Measurements from ENCODE around the gene PFKP.

The PFKP gene

DNA sequence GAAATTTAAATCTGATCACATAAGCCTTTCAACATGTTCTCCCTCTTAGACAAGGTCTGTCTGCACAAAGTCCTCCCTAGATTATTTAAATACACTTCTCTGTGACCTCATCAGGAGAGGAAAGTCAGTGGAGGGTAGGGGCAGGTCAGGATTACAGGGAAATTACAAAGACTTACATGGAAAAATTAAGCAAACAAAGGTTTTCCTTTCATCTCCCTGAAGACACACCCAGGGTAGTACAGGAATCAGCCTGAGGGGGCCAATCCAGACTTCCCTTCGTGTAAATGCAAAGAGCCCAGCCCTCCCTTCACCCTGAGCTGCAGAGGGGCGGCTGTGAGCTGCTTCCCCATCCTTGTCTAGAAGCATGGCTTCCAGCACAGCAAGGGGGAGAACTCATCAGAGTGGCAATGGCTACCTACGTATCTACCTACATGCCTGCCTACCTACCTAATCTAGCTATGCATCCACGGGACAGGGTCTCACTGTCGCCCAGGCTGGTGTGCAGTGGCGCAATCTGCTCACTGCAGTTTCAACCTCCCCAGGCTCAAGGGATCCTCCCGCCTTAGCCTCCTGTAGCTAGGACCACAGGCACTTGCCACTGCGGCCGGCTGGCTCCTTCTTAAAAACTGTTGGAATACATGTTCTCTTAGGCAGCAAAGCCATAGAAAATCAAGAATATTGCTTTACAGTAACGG is 72.0 kb downstream of the PFKP start:
- no peak overlapping the region for H3K27ac ChIP-seq (ENCODE audit: low read length)
- TF ChIP-seq, protein P1, sequence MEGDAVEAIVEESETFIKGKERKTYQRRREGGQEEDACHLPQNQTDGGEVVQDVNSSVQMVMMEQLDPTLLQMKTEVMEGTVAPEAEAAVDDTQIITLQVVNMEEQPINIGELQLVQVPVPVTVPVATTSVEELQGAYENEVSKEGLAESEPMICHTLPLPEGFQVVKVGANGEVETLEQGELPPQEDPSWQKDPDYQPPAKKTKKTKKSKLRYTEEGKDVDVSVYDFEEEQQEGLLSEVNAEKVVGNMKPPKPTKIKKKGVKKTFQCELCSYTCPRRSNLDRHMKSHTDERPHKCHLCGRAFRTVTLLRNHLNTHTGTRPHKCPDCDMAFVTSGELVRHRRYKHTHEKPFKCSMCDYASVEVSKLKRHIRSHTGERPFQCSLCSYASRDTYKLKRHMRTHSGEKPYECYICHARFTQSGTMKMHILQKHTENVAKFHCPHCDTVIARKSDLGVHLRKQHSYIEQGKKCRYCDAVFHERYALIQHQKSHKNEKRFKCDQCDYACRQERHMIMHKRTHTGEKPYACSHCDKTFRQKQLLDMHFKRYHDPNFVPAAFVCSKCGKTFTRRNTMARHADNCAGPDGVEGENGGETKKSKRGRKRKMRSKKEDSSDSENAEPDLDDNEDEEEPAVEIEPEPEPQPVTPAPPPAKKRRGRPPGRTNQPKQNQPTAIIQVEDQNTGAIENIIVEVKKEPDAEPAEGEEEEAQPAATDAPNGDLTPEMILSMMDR (IDR thresholded peaks at IDR 0.05; ENCODE audit: borderline replicate concordance, extremely low read depth, low read length, poor library complexity, severe bottlenecking): no peak
- no peak for TF ChIP-seq EZH2 (IDR thresholded peaks at IDR 0.05; ENCODE audit: borderline replicate concordance, low read depth, low read length, severe bottlenecking)
- no peak for DNase-seq
- no peaks in the 10 kb centered on the region for H3K27me3 ChIP-seq (ENCODE audit: insufficient read depth, low read length, poor library complexity)
- H3K79me2 ChIP-seq (ENCODE audit: insufficient read depth, low read length): no peaks in the 10 kb centered on the region
- no peak overlapping the region for H3K9ac ChIP-seq (ENCODE audit: low read depth, low read length)
- no peak overlapping the region for H3K4me2 ChIP-seq (ENCODE audit: insufficient read depth, low read length)
- peaks cover 96% of the 10 kb centered on the region for H3K36me3 ChIP-seq (ENCODE audit: insufficient read depth, low read length)
- no peaks in the 10 kb centered on the region for H3K4me1 ChIP-seq (ENCODE audit: insufficient read depth, low read length)
- H3K9me3 ChIP-seq (ENCODE audit: insufficient read depth, low read length, severe bottlenecking): no peaks in the 10 kb centered on the region
- H3K4me3 ChIP-seq (ENCODE audit: low read depth in 1 of 2, low read length in 2 of 2): no peak overlapping the region
- H2AFZ ChIP-seq (ENCODE audit: low read depth, low read length): no peak overlapping the region
- ATAC-seq (ENCODE audit: insufficient read depth, low read depth): peak; percentile 34; the same call in 1 of the 3 replicates
- peaks cover 13% of the 10 kb centered on the region; the same call in 1 of the 2 replicates for H4K20me1 ChIP-seq (ENCODE audit: insufficient read depth, low read length)

DNA sequence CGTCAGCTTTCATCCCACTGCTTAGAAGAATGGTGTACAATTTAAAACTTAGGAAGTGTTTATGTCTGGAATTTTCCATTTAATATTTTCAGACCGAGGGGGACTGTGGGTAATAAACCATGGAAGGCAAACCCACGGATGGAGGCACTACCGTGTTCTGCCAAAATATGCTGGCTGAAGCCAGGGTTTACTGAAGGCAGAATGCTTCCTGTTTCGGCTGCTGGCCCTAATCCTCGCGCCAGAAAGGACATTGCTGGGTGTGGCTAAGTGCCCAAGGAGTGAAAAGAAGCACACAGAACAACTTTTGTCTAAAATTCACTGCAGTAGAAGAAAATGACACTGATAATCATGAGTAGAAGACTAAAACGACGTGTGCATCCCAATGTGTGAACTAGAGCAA is 72.9 kb downstream of the PFKP start:
- DNase-seq (no peak), ATAC-seq (ENCODE audit: insufficient read depth, low read depth) (no peak)
- no peaks in the 10 kb centered on the region for H3K4me1 ChIP-seq (ENCODE audit: insufficient read depth, low read length)
- H2AFZ ChIP-seq (ENCODE audit: low read depth, low read length): no peak overlapping the region
- peaks cover 93% of the 10 kb centered on the region for H3K36me3 ChIP-seq (ENCODE audit: insufficient read depth, low read length)
- no peak overlapping the region for H3K4me3 ChIP-seq (ENCODE audit: low read depth in 1 of 2, low read length in 2 of 2)
- no peak for TF ChIP-seq EZH2 (IDR thresholded peaks at IDR 0.05; ENCODE audit: borderline replicate concordance, low read depth, low read length, severe bottlenecking)
- TF ChIP-seq, protein P1 (IDR thresholded peaks at IDR 0.05; ENCODE audit: borderline replicate concordance, extremely low read depth, low read length, poor library complexity, severe bottlenecking): no peak
- no peak overlapping the region for H3K27ac ChIP-seq (ENCODE audit: low read length)
- H3K4me2 ChIP-seq (ENCODE audit: insufficient read depth, low read length): no peak overlapping the region
- H3K9me3 ChIP-seq (ENCODE audit: insufficient read depth, low read length, severe bottlenecking): no peaks in the 10 kb centered on the region
- no peak overlapping the region for H3K9ac ChIP-seq (ENCODE audit: low read depth, low read length)
- no peaks in the 10 kb centered on the region for H3K79me2 ChIP-seq (ENCODE audit: insufficient read depth, low read length)
- H4K20me1 ChIP-seq (ENCODE audit: insufficient read depth, low read length): peaks cover 13% of the 10 kb centered on the region; the same call in 1 of the 2 replicates
- H3K27me3 ChIP-seq (ENCODE audit: insufficient read depth, low read length, poor library complexity): no peaks in the 10 kb centered on the region

DNA sequence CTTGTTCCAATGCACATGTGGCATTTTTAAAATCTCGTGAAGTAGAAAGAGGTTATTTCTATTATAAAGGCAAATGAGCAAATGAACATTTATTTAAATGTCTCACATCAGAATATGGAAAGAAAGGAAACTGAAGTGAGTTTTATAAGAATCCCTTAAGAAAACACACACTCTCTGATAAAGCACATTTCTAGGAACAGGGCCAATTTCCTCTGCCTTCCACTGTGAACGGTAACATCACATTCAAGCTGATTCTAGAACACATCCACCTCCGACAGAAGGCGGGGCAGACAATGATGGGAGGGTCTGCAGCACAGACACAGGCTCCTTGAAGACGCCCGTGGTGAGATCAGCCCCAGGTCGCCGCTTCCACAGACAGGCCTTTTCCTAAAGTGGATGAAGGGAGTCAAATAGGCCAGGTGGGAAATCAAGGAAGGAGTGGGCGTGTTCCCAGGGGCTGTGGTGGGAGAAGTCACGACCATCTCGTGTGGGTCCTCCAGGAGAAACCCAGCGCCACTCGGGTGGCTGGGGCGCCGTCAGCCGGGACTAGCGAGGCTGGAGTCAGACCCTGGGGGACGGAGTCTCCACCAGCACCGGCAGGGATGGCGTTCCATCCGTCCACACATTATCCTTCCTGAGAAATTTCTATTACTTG is 74.1 kb downstream of the PFKP start:
- H3K9me3 ChIP-seq (ENCODE audit: insufficient read depth, low read length, severe bottlenecking): no peaks in the 10 kb centered on the region
- no peak overlapping the region for H3K4me2 ChIP-seq (ENCODE audit: insufficient read depth, low read length)
- H3K4me3 ChIP-seq (ENCODE audit: low read depth in 1 of 2, low read length in 2 of 2): no peak overlapping the region
- no peak for DNase-seq
- no peak overlapping the region for H2AFZ ChIP-seq (ENCODE audit: low read depth, low read length)
- H3K27ac ChIP-seq (ENCODE audit: low read length): no peak overlapping the region
- H3K4me1 ChIP-seq (ENCODE audit: insufficient read depth, low read length): no peaks in the 10 kb centered on the region
- no peak for ATAC-seq (ENCODE audit: insufficient read depth, low read depth)
- H3K9ac ChIP-seq (ENCODE audit: low read depth, low read length): no peak overlapping the region
- H4K20me1 ChIP-seq (ENCODE audit: insufficient read depth, low read length): peaks cover 10% of the 10 kb centered on the region; the same call in 1 of the 2 replicates
- peaks cover 92% of the 10 kb centered on the region for H3K36me3 ChIP-seq (ENCODE audit: insufficient read depth, low read length)
- TF ChIP-seq, protein P1 (IDR thresholded peaks at IDR 0.05; ENCODE audit: borderline replicate concordance, extremely low read depth, low read length, poor library complexity, severe bottlenecking): no peak
- TF ChIP-seq EZH2 (IDR thresholded peaks at IDR 0.05; ENCODE audit: borderline replicate concordance, low read depth, low read length, severe bottlenecking): no peak
- no peaks in the 10 kb centered on the region for H3K27me3 ChIP-seq (ENCODE audit: insufficient read depth, low read length, poor library complexity)
- H3K79me2 ChIP-seq (ENCODE audit: insufficient read depth, low read length): no peaks in the 10 kb centered on the region
